A549 (cell line): ENCODE measurements around the gene ARPC1A. TPM values are rescaled to one million over a fixed set of nuclear protein-coding genes. Genes with fewer than 3 reads are reported as not detected.

ENCODE experiments used
- ATAC-seq, 2 experiments: fragments of 200-7000 bp in 1 of 2; fragments of >200 bp in 1 of 2; cut with Nextera tagmentation in 1 of 2; cut with Tn5 transposase in 1 of 2; 3 replicates each; pipeline versions ENCODE4 v1.8.0 to v1.9.1; 2018 to 2020; ENCODE audit warnings: mild to moderate bottlenecking in 1 of 2, moderate library complexity in 1 of 2
- CTCF ChIA-PET: fragments of 300-600 bp; sonication (Branson Sonifier 250); formaldehyde crosslinking; extraction: SDS; loops from one replicate; lab custom pipeline; 2021; ENCODE audit warnings: antibody characterized with exemption, inconsistent platforms; lab: Yijun Ruan, JAX
- POLR2A ChIA-PET: fragments of 350-600 bp; formaldehyde crosslinking; extraction: SDS; loops from one replicate; lab custom pipeline; 2021; ENCODE audit warnings: antibody characterized with exemption, inconsistent platforms; lab: Yijun Ruan, JAX
- DNase-seq, 2 experiments: peaks; one replicate each; pipeline versions ENCODE4 v3.0.0 to v3.0.0-alpha.2; 2011 to 2016; ENCODE audit warnings: low read depth in 1 of 2, low spot score in 1 of 2
- FAIRE-seq: peaks from 2 replicates; lab custom pipeline; 2011; peaks lifted over from hg19 to GRCh38; lab: Jason Lieb, UNC
- H3K27ac ChIP-seq, 2 experiments: fragments of >200 bp; sonication (Bioruptor Twin); formaldehyde crosslinking; 3 replicates each; pipeline ENCODE4 v1.5.1; 2016 to 2017
- H3K4me1 ChIP-seq: fragments of >200 bp; sonication (Bioruptor Twin); formaldehyde crosslinking; 3 replicates; pipeline ENCODE4 v1.6.1; 2016
- H3K4me2 ChIP-seq: fragments of >200 bp; sonication (Bioruptor Twin); formaldehyde crosslinking; 3 replicates; pipeline ENCODE4 v1.6.1; 2016
- H3K4me3 ChIP-seq: fragments of >200 bp; sonication (Bioruptor Twin); formaldehyde crosslinking; 3 replicates; pipeline ENCODE4 v1.5.1; 2016
- H3K9me3 ChIP-seq: fragments of >200 bp; sonication (Bioruptor Twin); formaldehyde crosslinking; 3 replicates; pipeline ENCODE4 v1.6.1; 2016
- CBX8 ChIP-seq: fragments of 200-600 bp; sonication (generic); IDR thresholded peaks from 2 replicates; pipeline ENCODE4 v1.6.1; 2016
- CEBPB ChIP-seq, 2 experiments: fragments of >200 bp in 1 of 2; sonication (Bioruptor Twin) in 1 of 2; formaldehyde crosslinking in 1 of 2; IDR thresholded peaks; 2 replicates each; pipeline ENCODE4 v1.6.1; 2012 to 2016
- CHD2 ChIP-seq: fragments of 150-350 bp; IDR thresholded peaks from 2 replicates; pipeline ENCODE4 v1.6.1; 2014; ENCODE audit warnings: low read length; ENCODE audit not compliant: partially characterized antibody
- EHMT2 ChIP-seq: fragments of 200-600 bp; sonication (generic); IDR thresholded peaks from 2 replicates; pipeline ENCODE4 v1.6.1; 2016; ENCODE audit warnings: antibody characterized with exemption, low read depth, mild to moderate bottlenecking, moderate library complexity
- ELK1 ChIP-seq: fragments of 150-350 bp; IDR thresholded peaks from 2 replicates; pipeline ENCODE4 v1.6.1; 2014; ENCODE audit warnings: low read depth, mild to moderate bottlenecking, low read length
- FOSL2 ChIP-seq, 2 experiments: fragments of 450-650 bp in 1 of 2; fragments of >200 bp in 1 of 2; sonication (Bioruptor Twin) in 1 of 2; formaldehyde crosslinking; IDR thresholded peaks; 2 replicates each; pipeline versions ENCODE4 v1.5.0 to v1.6.1; 2016 to 2020; ENCODE audit warnings: mild to moderate bottlenecking in 1 of 2, moderate library complexity in 1 of 2
- HMGXB4 ChIP-seq: fragments of 250-450 bp; sonication (Bioruptor Pico); IDR thresholded peaks from 2 replicates; pipeline ENCODE4 v1.5.0; 2021; ENCODE audit warnings: mild to moderate bottlenecking, moderate library complexity, borderline replicate concordance
- HOXB13 ChIP-seq: fragments of 250-450 bp; sonication (Bioruptor Pico); IDR thresholded peaks from 2 replicates; pipeline ENCODE4 v1.5.0; 2020; ENCODE audit warnings: low read depth, mild to moderate bottlenecking, moderate library complexity
- HOXB5 ChIP-seq: fragments of 250-450 bp; sonication (Bioruptor Pico); IDR thresholded peaks from 2 replicates; pipeline ENCODE4 v1.5.0; 2020; ENCODE audit warnings: mild to moderate bottlenecking, moderate library complexity
- MAFK ChIP-seq: fragments of 450-650 bp; IDR thresholded peaks from 2 replicates; pipeline ENCODE4 v1.6.1; 2014; ENCODE audit not compliant: partially characterized antibody
- MAZ ChIP-seq: fragments of 150-350 bp; IDR thresholded peaks from 2 replicates; pipeline ENCODE4 v1.6.1; 2014; ENCODE audit warnings: antibody characterized with exemption, low read depth, low read length, borderline replicate concordance
- MYC ChIP-seq: IDR thresholded peaks from 2 replicates; pipeline ENCODE4 v1.6.1; 2012; ENCODE audit warnings: mild to moderate bottlenecking, inconsistent platforms, low read length, improper control_type of control experiment, borderline replicate concordance
- NPAS2 ChIP-seq: fragments of 250-450 bp; sonication (Bioruptor Pico); IDR thresholded peaks from 2 replicates; pipeline ENCODE4 v1.8.0; 2022; ENCODE audit warnings: mild to moderate bottlenecking, moderate library complexity, borderline replicate concordance
- POLR2AphosphoS2 ChIP-seq: conservative IDR thresholded peaks from 2 replicates; pipeline ENCODE4 v1.6.1; 2012; ENCODE audit warnings: low read length, improper control_type of control experiment, inconsistent platforms
- RARB ChIP-seq: fragments of 250-450 bp; sonication (Bioruptor Pico); IDR thresholded peaks from 2 replicates; pipeline ENCODE4 v1.8.0; 2021; ENCODE audit warnings: mild to moderate bottlenecking, moderate library complexity
- RCOR1 ChIP-seq: fragments of 150-350 bp; IDR thresholded peaks from 2 replicates; pipeline ENCODE4 v1.6.1; 2014; ENCODE audit warnings: antibody characterized with exemption, low read length, low read depth
- RFX5 ChIP-seq: fragments of 450-650 bp; IDR thresholded peaks from 2 replicates; pipeline ENCODE4 v1.7.1; 2014; ENCODE audit warnings: antibody characterized with exemption, mild to moderate bottlenecking, moderate library complexity
- RNF2 ChIP-seq: fragments of 200-600 bp; sonication (generic); IDR thresholded peaks from 2 replicates; pipeline ENCODE4 v1.6.1; 2016; ENCODE audit warnings: low read depth, mild to moderate bottlenecking, antibody characterized with exemption, moderate library complexity, borderline replicate concordance
- SREBF2 ChIP-seq: fragments of 450-650 bp; IDR thresholded peaks from 2 replicates; pipeline ENCODE4 v1.6.1; 2014; ENCODE audit warnings: mild to moderate bottlenecking, moderate library complexity
- TFCP2L1 ChIP-seq: fragments of 250-450 bp; sonication (Bioruptor Pico); IDR thresholded peaks from 2 replicates; pipeline ENCODE4 v1.5.0; 2021; ENCODE audit warnings: mild to moderate bottlenecking
- TP53 ChIP-seq: fragments of 250-450 bp; sonication (Bioruptor Pico); IDR thresholded peaks from 2 replicates; pipeline ENCODE4 v1.5.0; 2021; ENCODE audit warnings: mild to moderate bottlenecking, moderate library complexity
- ZNF302 ChIP-seq: fragments of 250-450 bp; sonication (Bioruptor Pico); IDR thresholded peaks from 2 replicates; pipeline ENCODE4 v1.9.0; 2021; ENCODE audit warnings: inconsistent platforms, mild to moderate bottlenecking, moderate library complexity
- WGBS: methylation state at CpG from one replicate; pipeline ENCODE4 v1.1.6; 2017; ENCODE audit errors: missing lambda C conversion rate; 5-methylcytosine and 5-hydroxymethylcytosine counted together
- polyA plus RNA-seq, 4 experiments: library from polyadenylated mRNA; depleted of rRNA in 3 of 4; stranded (reverse); fragments of >200 nt; fragmentation: RNase III in 1 of 4; extraction: RNeasy Plus Mini Kit Qiagen cat#74134 plus additional on column Dnase treatment in 1 of 4; gene quantifications; 2 replicates in 3 of 4; 3 replicates in 1 of 4; pipeline ENCODE4 v1.2.3, GENCODE V29; 2011 to 2017
- TF ChIP-seq, protein P1 (sequence below): fragments of >200 bp; sonication (Bioruptor Twin); formaldehyde crosslinking; IDR thresholded peaks from 3 replicates; pipeline ENCODE4 v1.6.1; 2016
- TF ChIP-seq, protein P2 (sequence below): fragments of >200 bp; sonication (Bioruptor Twin); formaldehyde crosslinking; IDR thresholded peaks from 2 replicates; pipeline ENCODE4 v1.6.1; 2016

Gene ARPC1A
- polyA plus RNA-seq, 2 of the 4 experiments (the other 2 are of a cell fraction) = 116 to 120 TPM

DNA sequence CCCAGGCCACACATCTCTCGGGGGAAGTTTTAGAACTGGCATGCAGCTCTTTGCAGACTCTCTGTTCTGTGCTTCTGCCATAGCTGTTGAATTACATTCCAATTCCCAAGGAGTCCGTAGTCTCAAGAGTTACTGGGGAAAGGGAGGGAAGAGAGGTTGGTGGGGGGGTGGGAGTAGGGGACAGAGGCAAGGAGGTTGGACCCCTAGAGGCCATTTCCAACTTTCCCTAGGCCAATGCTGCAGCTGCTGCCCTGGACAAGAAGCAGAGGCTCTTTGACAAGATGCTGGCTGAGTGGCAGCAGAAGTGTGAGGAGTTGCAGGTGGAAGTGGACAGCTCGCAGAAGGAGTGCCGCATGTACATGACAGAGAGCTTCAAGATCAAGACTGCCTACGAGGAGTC is 29.2 kb upstream of the ARPC1A start:
- WGBS = 86% methylated on average over 5 of the region's 5 CpGs
- no peak overlapping the region for H3K4me2 ChIP-seq
- no peak for FAIRE-seq
- TF ChIP-seq CHD2 (no peak), RCOR1 (no peak), MAZ (no peak), RARB (CRISPR knock-in tag) (no peak), HOXB5 (CRISPR knock-in tag) (no peak)
- TF ChIP-seq, all 56 proteins: peak for 0
- ChIA-PET POLR2A (no interaction called here), CTCF (interaction anchor here (0.8 to 1.5 kb wide), 3 partner anchors 9 to 16 kb away, joined by 3 to 8 read pairs (median 3); no protein-coding TSS in a partner anchor)
- no peaks in the 10 kb centered on the region for H3K9me3 ChIP-seq
- no peaks in the 10 kb centered on the region for H3K4me1 ChIP-seq
- DNase-seq = no peak
- peak; percentile 39 to 54; a peak in 4 of 6 replicates for ATAC-seq
- H3K4me3 ChIP-seq = no peak overlapping the region
- no peak overlapping the region for H3K27ac ChIP-seq

GRCh38 chr7:99301496-99301895 is 24.2 kb upstream of the ARPC1A start:
- TF ChIP-seq HMGXB4 (CRISPR knock-in tag) (no peak), ZNF302 (CRISPR knock-in tag) (no peak), RARB (CRISPR knock-in tag) (no peak), SREBF2 (no peak), HOXB13 (CRISPR knock-in tag) (no peak), RFX5 (no peak), ELK1 (no peak)
- TF ChIP-seq, protein P1, sequence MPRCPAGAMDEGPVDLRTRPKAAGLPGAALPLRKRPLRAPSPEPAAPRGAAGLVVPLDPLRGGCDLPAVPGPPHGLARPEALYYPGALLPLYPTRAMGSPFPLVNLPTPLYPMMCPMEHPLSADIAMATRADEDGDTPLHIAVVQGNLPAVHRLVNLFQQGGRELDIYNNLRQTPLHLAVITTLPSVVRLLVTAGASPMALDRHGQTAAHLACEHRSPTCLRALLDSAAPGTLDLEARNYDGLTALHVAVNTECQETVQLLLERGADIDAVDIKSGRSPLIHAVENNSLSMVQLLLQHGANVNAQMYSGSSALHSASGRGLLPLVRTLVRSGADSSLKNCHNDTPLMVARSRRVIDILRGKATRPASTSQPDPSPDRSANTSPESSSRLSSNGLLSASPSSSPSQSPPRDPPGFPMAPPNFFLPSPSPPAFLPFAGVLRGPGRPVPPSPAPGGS = no peak
- ChIA-PET CTCF (interaction anchor here (0.6 to 3.5 kb wide), 4 partner anchors 12 to 304 kb away, joined by 3 to 17 read pairs (median 4); no protein-coding TSS in a partner anchor), POLR2A (no interaction called here)
- H3K27ac ChIP-seq = no peak overlapping the region
- DNase-seq = no peak
- H3K9me3 ChIP-seq = no peaks in the 10 kb centered on the region
- no peak for ATAC-seq
- H3K4me2 ChIP-seq = no peak overlapping the region
- FAIRE-seq = no peak
- 86% methylated on average over 19 of the region's 19 CpGs for WGBS
- no peaks in the 10 kb centered on the region for H3K4me1 ChIP-seq
- no peak overlapping the region for H3K4me3 ChIP-seq

DNA sequence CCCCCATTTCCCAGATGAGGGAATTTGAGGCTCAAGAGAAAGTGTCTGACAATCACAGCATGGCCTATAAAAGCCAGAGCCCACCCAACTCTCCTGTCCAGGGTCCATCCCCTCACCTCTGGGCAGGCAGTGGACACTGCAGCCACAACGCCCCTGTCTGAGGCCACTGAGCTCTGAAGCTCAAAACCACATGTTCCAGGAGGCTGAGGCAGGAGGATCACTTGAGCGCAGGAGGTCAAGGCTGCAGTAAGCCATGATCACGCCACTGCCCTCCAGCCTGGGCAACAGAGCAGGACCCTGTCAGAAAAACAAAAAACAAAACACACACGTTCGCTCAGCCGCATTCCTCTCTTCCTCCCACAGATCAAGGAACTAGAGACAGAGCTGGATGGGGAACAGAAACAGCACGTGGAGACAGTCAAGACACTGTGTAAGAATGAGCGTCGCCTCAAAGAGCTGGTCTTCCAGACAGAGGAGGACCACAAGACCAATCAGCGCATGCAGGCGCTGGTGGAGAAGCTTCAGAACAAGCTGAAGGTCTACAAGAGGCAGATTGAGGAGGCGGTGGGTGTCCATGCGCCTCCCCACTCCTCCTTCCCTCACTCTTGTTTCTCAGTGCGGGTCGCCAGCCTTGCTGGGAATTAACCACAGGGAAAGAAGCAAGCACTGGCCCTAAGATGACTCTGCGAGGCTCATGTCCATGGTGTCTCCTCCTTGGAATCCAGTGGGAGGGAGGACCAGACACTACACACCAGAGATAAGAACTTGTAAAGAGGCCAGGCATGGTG is 20.0 kb upstream of the ARPC1A start:
- WGBS = 91% methylated on average over 16 of the region's 16 CpGs
- FAIRE-seq = no peak
- POLR2A ChIA-PET = interaction anchor here (0.5 to 0.7 kb wide), 3 partner anchors 18 to 118 kb away, joined by 3 to 4 read pairs (median 3); no protein-coding TSS in a partner anchor
- TF ChIP-seq, protein P2, sequence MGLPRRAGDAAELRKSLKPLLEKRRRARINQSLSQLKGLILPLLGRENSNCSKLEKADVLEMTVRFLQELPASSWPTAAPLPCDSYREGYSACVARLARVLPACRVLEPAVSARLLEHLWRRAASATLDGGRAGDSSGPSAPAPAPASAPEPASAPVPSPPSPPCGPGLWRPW = no peak
- TF ChIP-seq HMGXB4 (CRISPR knock-in tag) = no peak
- no peak for TF ChIP-seq RNF2
- no peak for TF ChIP-seq MYC
- TF ChIP-seq RARB (CRISPR knock-in tag) = no peak
- no peak for TF ChIP-seq MAFK
- no peak for TF ChIP-seq TFCP2L1 (CRISPR knock-in tag)
- no peak for TF ChIP-seq NPAS2
- no peak for TF ChIP-seq CBX8
- TF ChIP-seq CEBPB (IDR thresholded peaks at IDR 0.05) = no peak
- no peak for TF ChIP-seq TP53 (CRISPR knock-in tag)
- TF ChIP-seq POLR2AphosphoS2 = no peak
- TF ChIP-seq RCOR1 = no peak
- no peak for TF ChIP-seq EHMT2
- no peak for TF ChIP-seq FOSL2 (IDR thresholded peaks at IDR 0.05)
- no peak for TF ChIP-seq FOSL2 (CRISPR knock-in tag; IDR thresholded peaks at IDR 0.05)
- TF ChIP-seq, all 56 proteins: peak for 0
- DNase-seq (no peak), ATAC-seq (no peak)
- Histone ChIP-seq H3K4me2 (no peak overlapping the region), H3K4me3 (no peak overlapping the region), H3K4me1 (no peaks in the 10 kb centered on the region), H3K27ac (no peak overlapping the region), H3K9me3 (peaks cover 20% of the 10 kb centered on the region)
- CTCF ChIA-PET = interaction anchor here (0.7 to 1.7 kb wide), 5 partner anchors 9 to 264 kb away, joined by 3 to 8 read pairs (median 4); no protein-coding TSS in a partner anchor
